Calu3 (cell line): ENCODE measurements around the gene TOP2B. TPM values are rescaled to one million over a fixed set of nuclear protein-coding genes. Genes with fewer than 3 reads are reported as not detected.

Experiments
- BruUV-seq: library from RNA; stranded (reverse); fragments of 400-500 nt; replicated peaks from 2 replicates; lab custom pipeline; 2021; lab: Mats Ljungman, UMichigan
- CTCF ChIA-PET: fragments of 300-600 bp; sonication (Branson Sonifier 250); formaldehyde crosslinking; loops from one replicate; lab custom pipeline; 2022; ENCODE audit warnings: antibody characterized with exemption; lab: Charles Lee
- DNase-seq: peaks from one replicate; pipeline ENCODE4 v3.0.0; 2022
- H3K27ac Mint-ChIP-seq: one replicate; pipeline ENCODE4 v1.8.0; 2022; ENCODE audit warnings: mixed read lengths; ENCODE audit not compliant: unreplicated experiment
- H3K27me3 Mint-ChIP-seq: one replicate; pipeline ENCODE4 v1.8.0; 2022; ENCODE audit warnings: mixed read lengths; ENCODE audit not compliant: unreplicated experiment
- H3K36me3 Mint-ChIP-seq: one replicate; pipeline ENCODE4 v1.8.0; 2022; ENCODE audit warnings: mild to moderate bottlenecking, moderate library complexity, mixed read lengths; ENCODE audit not compliant: insufficient read depth, unreplicated experiment
- H3K4me1 Mint-ChIP-seq: one replicate; pipeline ENCODE4 v1.8.0; 2022; ENCODE audit warnings: mild to moderate bottlenecking, low read depth, mixed read lengths; ENCODE audit not compliant: unreplicated experiment
- H3K4me3 Mint-ChIP-seq: one replicate; pipeline ENCODE4 v1.8.0; 2022; ENCODE audit warnings: mild to moderate bottlenecking, low read depth, moderate library complexity, mixed read lengths; ENCODE audit not compliant: unreplicated experiment
- H3K9me3 Mint-ChIP-seq: one replicate; pipeline ENCODE4 v1.8.0; 2022; ENCODE audit warnings: low read depth, mixed read lengths; ENCODE audit not compliant: unreplicated experiment
- intact Hi-C: fragments of 100-400 bp; cut with micrococcal nuclease; formaldehyde crosslinking; loops from one replicate; pipeline ENCODE4 v1.10.0; 2022; ENCODE audit not compliant: unreplicated experiment
- total RNA-seq: library from RNA; stranded (reverse); gene quantifications from 2 replicates; pipeline ENCODE4 v1.2.3, GENCODE V29; 2022
- TF ChIP-seq, protein P1 (sequence below): fragments of 200-600 bp; IDR thresholded peaks from one replicate; pipeline ENCODE4 v1.8.0; 2022; ENCODE audit warnings: antibody characterized with exemption; ENCODE audit not compliant: unreplicated experiment

The TOP2B gene
- total RNA-seq, 1 experiment from 2014 or later, result 117 TPM

DNA sequence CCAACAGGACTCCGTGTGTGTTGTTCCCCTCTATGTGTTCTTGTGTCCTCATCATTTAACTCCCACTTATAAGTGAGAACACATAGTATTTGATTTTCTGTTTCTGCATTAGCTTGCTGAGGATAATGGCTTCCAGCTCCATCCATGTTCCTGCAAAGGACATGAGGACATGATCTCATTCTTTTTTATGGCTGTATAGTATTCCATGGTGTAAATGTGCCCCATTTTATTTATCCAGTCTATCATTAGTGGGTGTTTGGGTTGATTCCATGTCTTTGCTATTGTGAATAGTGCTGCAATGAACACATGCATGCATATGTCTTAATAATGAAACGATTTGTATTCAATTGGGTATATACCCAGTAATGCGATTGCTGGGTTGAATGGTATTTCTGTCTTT lies 28.5 kb upstream of the TOP2B start:
- no peaks in the 10 kb centered on the region for H3K36me3 Mint-ChIP-seq

DNA sequence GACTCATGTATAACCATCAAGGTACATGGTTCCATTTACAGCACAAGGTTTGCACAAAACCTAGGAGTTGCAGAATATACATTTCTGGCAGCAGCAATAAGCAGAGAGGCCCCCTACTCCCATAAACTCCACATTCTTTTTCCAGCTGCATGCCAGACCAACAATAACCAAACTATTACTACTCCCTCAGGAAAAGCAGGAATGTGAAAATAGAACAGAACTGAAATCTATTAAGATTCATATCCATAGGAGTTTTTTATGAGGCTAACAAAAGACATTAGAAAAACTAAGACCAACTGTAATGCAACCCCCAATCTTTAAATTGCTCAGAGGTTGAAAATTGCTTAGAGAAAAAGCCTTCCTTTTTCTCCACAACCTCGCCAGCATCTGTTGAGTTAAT lies 27.6 kb upstream of the TOP2B start:
- no peak overlapping the region for H3K4me3 Mint-ChIP-seq
- DNase-seq, result no peak
- H3K27me3 Mint-ChIP-seq, result peaks cover 34% of the 10 kb centered on the region
- H3K4me1 Mint-ChIP-seq, result no peaks in the 10 kb centered on the region
- CTCF ChIA-PET, result no interaction called here
- BruUV-seq, result no TSS peak
- H3K36me3 Mint-ChIP-seq, result no peaks in the 10 kb centered on the region
- TF ChIP-seq, protein P1, sequence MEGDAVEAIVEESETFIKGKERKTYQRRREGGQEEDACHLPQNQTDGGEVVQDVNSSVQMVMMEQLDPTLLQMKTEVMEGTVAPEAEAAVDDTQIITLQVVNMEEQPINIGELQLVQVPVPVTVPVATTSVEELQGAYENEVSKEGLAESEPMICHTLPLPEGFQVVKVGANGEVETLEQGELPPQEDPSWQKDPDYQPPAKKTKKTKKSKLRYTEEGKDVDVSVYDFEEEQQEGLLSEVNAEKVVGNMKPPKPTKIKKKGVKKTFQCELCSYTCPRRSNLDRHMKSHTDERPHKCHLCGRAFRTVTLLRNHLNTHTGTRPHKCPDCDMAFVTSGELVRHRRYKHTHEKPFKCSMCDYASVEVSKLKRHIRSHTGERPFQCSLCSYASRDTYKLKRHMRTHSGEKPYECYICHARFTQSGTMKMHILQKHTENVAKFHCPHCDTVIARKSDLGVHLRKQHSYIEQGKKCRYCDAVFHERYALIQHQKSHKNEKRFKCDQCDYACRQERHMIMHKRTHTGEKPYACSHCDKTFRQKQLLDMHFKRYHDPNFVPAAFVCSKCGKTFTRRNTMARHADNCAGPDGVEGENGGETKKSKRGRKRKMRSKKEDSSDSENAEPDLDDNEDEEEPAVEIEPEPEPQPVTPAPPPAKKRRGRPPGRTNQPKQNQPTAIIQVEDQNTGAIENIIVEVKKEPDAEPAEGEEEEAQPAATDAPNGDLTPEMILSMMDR, result no peak
- no peaks in the 10 kb centered on the region for H3K9me3 Mint-ChIP-seq
- intact Hi-C loops, result no loop called here
- H3K27ac Mint-ChIP-seq, result no peak overlapping the region

More for the DNA sequence above, 28.5 kb upstream of the TOP2B start:
- CTCF ChIA-PET, result no interaction called here
- Mint-ChIP-seq H3K4me1 (no peaks in the 10 kb centered on the region), H3K27ac (no peak overlapping the region), H3K4me3 (no peak overlapping the region), H3K9me3 (no peaks in the 10 kb centered on the region), H3K27me3 (peaks cover 29% of the 10 kb centered on the region)
- intact Hi-C loops, result no loop called here
- no peak for DNase-seq
- TF ChIP-seq, protein P1, result no peak
- no TSS peak for BruUV-seq

DNA sequence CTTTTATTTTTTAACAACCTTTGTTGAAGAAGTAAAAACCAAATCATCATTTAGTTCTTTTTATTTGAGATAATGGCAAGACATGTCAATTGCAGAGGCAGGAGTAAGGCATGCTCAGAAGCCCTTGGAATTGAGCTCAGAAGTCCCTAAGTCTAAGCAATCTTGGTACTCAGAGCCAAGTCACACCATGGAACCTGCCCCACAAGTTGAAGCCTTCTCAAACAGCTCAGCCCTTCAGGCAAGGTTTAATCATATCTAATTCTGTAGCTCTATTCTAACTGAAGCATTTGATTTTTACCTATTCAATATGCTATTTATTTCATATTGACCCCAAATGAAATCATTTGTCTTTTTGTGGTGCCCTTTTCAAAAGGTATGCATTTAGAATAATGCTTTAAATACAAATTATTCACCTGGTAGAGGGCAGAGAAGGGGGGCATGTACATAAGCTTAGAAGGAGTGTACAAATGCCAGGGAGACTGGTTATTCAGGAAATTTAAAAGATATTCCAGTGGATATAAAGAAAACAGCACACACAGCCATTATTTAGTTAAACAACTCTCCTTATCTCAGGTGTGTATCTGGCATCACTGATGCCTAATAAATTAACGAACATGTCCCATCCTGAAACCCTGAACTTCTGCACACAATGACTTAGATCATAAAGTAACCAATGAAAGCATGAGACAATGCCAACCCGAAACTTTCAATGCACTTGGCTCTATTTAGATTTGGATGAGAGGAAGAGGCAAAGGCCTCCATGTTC lies 26.2 kb upstream of the TOP2B start:
- intact Hi-C loops, result no loop called here
- TF ChIP-seq, protein P1, result no peak
- no peaks in the 10 kb centered on the region for H3K36me3 Mint-ChIP-seq
- no peak overlapping the region for H3K4me3 Mint-ChIP-seq
- no peaks in the 10 kb centered on the region for H3K9me3 Mint-ChIP-seq
- CTCF ChIA-PET, result no interaction called here
- H3K4me1 Mint-ChIP-seq, result no peaks in the 10 kb centered on the region
- no TSS peak for BruUV-seq
- no peak overlapping the region for H3K27ac Mint-ChIP-seq
- DNase-seq, result no peak
- peaks cover 34% of the 10 kb centered on the region for H3K27me3 Mint-ChIP-seq

DNA sequence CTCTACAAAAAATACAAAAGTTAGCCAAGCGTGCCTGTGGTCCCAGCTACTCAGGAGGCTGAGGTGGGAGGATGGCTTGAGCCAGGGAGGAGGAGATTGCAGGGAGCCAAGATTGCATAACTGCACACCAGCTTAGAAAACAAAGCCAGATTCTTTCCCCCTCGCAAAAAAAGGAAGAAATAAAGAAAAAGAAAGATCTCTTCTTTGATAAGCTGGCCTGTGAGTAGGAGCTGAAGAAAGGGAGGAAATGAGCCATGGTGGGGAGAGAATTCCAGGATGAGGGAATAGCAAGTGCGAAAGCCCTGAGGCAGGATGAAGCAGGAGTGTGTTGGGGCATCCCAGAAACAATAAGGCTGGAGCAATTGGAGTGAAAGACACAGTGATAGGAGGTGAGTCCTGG lies 24.5 kb upstream of the TOP2B start:
- H3K9me3 Mint-ChIP-seq, result no peaks in the 10 kb centered on the region
- no peaks in the 10 kb centered on the region for H3K4me1 Mint-ChIP-seq
- H3K27me3 Mint-ChIP-seq, result peaks cover 34% of the 10 kb centered on the region
- BruUV-seq, result no TSS peak
- H3K36me3 Mint-ChIP-seq, result no peaks in the 10 kb centered on the region
- CTCF ChIA-PET, result no interaction called here
- no peak for DNase-seq
- intact Hi-C loops, result no loop called here
- H3K27ac Mint-ChIP-seq, result no peak overlapping the region
- TF ChIP-seq, protein P1, result no peak
- no peak overlapping the region for H3K4me3 Mint-ChIP-seq
